ENCODE results near the gene EXOC3L2. TPM values are rescaled to one million over a fixed set of nuclear protein-coding genes. Genes with fewer than 3 reads are reported as not detected.

EXOC3L2 gene
- total RNA-seq, 1 donor from 2014 or later: 3.6 TPM

GRCh38 chr19:45265375-45265774 lies 20.2 kb upstream of the EXOC3L2 start:
- no peak overlapping the region for H3K4me3 ChIP-seq
- H3K27me3 ChIP-seq (ENCODE audit: low read depth): no peaks in the 10 kb centered on the region
- ATAC-seq (no peak), DNase-seq (no peak)
- H3K27ac ChIP-seq: no peak overlapping the region
- no peaks in the 10 kb centered on the region for H3K9me3 ChIP-seq
- no peaks in the 10 kb centered on the region for H3K4me1 ChIP-seq
- no peak for TF ChIP-seq CTCF (IDR thresholded peaks at IDR 0.05)
- intact Hi-C loops (cut with DNase I): no loop called here
- peaks cover 31% of the 10 kb centered on the region for H3K36me3 ChIP-seq

- Histone ChIP-seq H3K27ac (no peak overlapping the region), H3K4me3 (no peak overlapping the region), H3K36me3 (peaks cover 25% of the 10 kb centered on the region), H3K9me3 (no peaks in the 10 kb centered on the region), H3K4me1 (no peaks in the 10 kb centered on the region), H3K27me3 (ENCODE audit: low read depth) (no peaks in the 10 kb centered on the region)
- no peak for TF ChIP-seq CTCF (IDR thresholded peaks at IDR 0.05)
- DNase-seq (no peak), ATAC-seq (peak; percentile 9 to 12)
- intact Hi-C loops (cut with DNase I): no loop called here
Observed at GRCh38 chr19:45264781-45265317, 19.6 kb upstream of the EXOC3L2 start.

DNA sequence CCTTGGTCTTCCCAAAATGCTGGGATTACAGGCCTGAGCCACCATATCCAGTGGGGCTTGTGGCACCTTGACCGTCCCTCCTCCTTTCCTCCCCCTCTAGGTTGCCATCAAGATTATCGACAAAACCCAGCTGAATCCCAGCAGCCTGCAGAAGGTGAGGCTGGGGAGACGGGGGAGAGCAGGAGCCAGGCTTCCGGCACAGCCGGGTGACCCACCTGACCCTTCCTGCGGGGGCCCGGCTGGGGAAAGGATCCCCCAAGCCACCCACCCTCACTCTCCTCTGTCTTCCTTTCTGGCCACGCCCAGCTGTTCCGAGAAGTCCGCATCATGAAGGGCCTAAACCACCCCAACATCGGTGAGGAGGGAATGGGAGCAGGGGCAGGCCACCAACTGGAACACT lies 17.8 kb upstream of the EXOC3L2 start:
- Histone ChIP-seq H3K36me3 (peaks cover 16% of the 10 kb centered on the region), H3K27ac (no peak overlapping the region), H3K4me3 (no peak overlapping the region), H3K4me1 (no peaks in the 10 kb centered on the region), H3K9me3 (no peaks in the 10 kb centered on the region), H3K27me3 (ENCODE audit: low read depth) (no peaks in the 10 kb centered on the region)
- intact Hi-C loops (cut with DNase I): no loop called here
- DNase-seq (no peak), ATAC-seq (no peak)
- no peak for TF ChIP-seq CTCF (IDR thresholded peaks at IDR 0.05)

GRCh38 chr19:45262570-45262969 lies 17.4 kb upstream of the EXOC3L2 start:
- TF ChIP-seq CTCF (IDR thresholded peaks at IDR 0.05): no peak
- Histone ChIP-seq H3K4me1 (no peaks in the 10 kb centered on the region), H3K27ac (no peak overlapping the region), H3K27me3 (ENCODE audit: low read depth) (no peaks in the 10 kb centered on the region), H3K9me3 (no peaks in the 10 kb centered on the region), H3K4me3 (no peak overlapping the region), H3K36me3 (peaks cover 16% of the 10 kb centered on the region)
- DNase-seq: no peak
- intact Hi-C loops (cut with DNase I): no loop called here
- no peak for ATAC-seq

DNA sequence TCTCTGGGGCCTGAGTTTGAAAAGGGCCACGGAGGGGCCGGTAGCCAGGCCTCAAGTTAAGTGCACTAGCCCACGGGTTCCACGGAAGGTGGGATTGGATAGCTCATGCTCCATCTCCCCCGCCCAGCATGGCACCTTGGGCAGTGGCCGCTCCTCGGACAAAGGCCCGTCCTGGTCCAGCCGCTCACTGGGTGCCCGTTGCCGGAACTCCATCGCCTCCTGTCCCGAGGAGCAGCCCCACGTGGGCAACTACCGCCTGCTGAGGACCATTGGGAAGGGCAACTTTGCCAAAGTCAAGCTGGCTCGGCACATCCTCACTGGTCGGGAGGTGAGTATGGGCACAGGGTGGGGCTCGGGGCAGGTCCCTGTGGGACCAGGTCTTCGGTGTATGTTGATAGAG lies 13.7 kb upstream of the EXOC3L2 start:
- Histone ChIP-seq H3K9me3 (no peaks in the 10 kb centered on the region), H3K4me3 (no peak overlapping the region), H3K27ac (no peak overlapping the region), H3K36me3 (peaks cover 8% of the 10 kb centered on the region), H3K4me1 (peaks cover 3% of the 10 kb centered on the region), H3K27me3 (ENCODE audit: low read depth) (no peaks in the 10 kb centered on the region)
- TF ChIP-seq CTCF (IDR thresholded peaks at IDR 0.05): no peak
- DNase-seq (no peak), ATAC-seq (no peak)
- intact Hi-C loops (cut with DNase I): no loop called here

DNA sequence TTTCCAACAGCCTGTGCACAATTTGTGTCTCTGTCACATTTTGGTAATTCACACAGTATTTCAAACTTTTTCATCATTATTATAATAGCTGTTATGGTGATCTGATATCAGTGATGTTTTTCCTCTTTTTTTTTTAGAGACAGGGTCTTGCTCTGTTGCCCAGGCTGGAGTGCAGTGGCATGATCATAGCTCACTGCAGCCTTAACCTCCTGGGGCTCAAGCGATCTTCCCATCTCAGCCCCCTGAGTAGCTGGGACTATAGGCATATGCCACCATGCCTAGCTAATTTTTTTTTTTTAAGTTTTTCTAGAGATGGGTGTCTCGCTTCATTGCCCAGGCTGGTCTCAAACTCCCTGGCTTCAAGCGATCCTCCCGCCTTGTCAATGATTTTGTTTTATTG lies 11.6 kb upstream of the EXOC3L2 start:
- no peaks in the 10 kb centered on the region for H3K27me3 ChIP-seq (ENCODE audit: low read depth)
- TF ChIP-seq CTCF (IDR thresholded peaks at IDR 0.05): no peak
- intact Hi-C loops (cut with DNase I): no loop called here
- ATAC-seq (no peak), DNase-seq (no peak)
- H3K27ac ChIP-seq: no peak overlapping the region
- H3K4me1 ChIP-seq: peaks cover 21% of the 10 kb centered on the region
- H3K4me3 ChIP-seq: no peak overlapping the region
- no peaks in the 10 kb centered on the region for H3K9me3 ChIP-seq
- no peaks in the 10 kb centered on the region for H3K36me3 ChIP-seq

Data from lower lobe of right lung (tissue), 2 donors.